AG10803 (cell line): ENCODE results near the gene ARHGAP9.

Experiments
- DNase-seq: peaks from one replicate; pipeline ENCODE4 v3.0.0; 2010; ENCODE audit warnings: low read depth
- H3K4me3 ChIP-seq: 2 replicates; pipeline ENCODE4 v1.5.1; 2011; ENCODE audit warnings: mild to moderate bottlenecking, low read length, control low read depth
- TF ChIP-seq, protein P1 (sequence below): conservative IDR thresholded peaks from 2 replicates; pipeline ENCODE4 v1.5.1; 2011; ENCODE audit warnings: mild to moderate bottlenecking, low read length, control low read depth, inconsistent platforms

Gene ARHGAP9

GRCh38 chr12:57487597-57488401 lies 8.1 kb upstream of the ARHGAP9 start, which contains the start of gene MARS1:
TSS of gene MARS1 (plus strand) at chr12:57488068. CDS start at chr12:57488091, 23 bp downstream.
- peak; percentile 96 for DNase-seq
- H3K4me3 ChIP-seq: peak within 1 kb of the TSS; percentile 67
- TF ChIP-seq, protein P1, sequence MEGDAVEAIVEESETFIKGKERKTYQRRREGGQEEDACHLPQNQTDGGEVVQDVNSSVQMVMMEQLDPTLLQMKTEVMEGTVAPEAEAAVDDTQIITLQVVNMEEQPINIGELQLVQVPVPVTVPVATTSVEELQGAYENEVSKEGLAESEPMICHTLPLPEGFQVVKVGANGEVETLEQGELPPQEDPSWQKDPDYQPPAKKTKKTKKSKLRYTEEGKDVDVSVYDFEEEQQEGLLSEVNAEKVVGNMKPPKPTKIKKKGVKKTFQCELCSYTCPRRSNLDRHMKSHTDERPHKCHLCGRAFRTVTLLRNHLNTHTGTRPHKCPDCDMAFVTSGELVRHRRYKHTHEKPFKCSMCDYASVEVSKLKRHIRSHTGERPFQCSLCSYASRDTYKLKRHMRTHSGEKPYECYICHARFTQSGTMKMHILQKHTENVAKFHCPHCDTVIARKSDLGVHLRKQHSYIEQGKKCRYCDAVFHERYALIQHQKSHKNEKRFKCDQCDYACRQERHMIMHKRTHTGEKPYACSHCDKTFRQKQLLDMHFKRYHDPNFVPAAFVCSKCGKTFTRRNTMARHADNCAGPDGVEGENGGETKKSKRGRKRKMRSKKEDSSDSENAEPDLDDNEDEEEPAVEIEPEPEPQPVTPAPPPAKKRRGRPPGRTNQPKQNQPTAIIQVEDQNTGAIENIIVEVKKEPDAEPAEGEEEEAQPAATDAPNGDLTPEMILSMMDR: no peak

- DNase-seq: no peak
- no peak overlapping the region for H3K4me3 ChIP-seq
- TF ChIP-seq, protein P1: no peak
Measured at GRCh38 chr12:57487055-57487596, 7.5 kb upstream of the ARHGAP9 start.

GRCh38 chr12:57485695-57486094 lies 6.0 kb upstream of the ARHGAP9 start:
- TF ChIP-seq, protein P1: no peak
- no peak overlapping the region for H3K4me3 ChIP-seq
- no peak for DNase-seq

GRCh38 chr12:57483466-57483865 lies 3.8 kb upstream of the ARHGAP9 start:
- TF ChIP-seq, protein P1: no peak
- H3K4me3 ChIP-seq: no peak overlapping the region
- peak; percentile 84 for DNase-seq

DNA sequence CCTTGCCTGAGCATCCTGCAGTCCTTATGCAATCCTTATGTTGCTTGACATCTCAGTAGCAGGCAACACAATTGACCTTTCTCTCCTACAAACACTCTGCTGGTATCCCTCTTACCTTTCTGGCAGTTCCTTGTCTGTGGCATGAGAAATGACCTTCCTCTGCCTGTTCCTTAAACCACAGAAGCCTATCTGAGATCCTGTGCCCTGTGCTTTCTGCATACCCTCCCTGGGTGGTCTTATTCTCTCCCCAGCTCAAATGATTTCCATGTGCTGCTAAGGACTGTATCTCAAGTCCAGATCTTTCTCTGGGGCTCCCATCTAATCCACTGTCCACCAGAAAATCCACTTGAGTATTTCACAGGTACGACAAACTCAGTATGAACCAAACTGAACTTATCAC lies 2.0 kb upstream of the ARHGAP9 start:
- no peak for DNase-seq
- H3K4me3 ChIP-seq: no peak overlapping the region
- TF ChIP-seq, protein P1: no peak

DNA sequence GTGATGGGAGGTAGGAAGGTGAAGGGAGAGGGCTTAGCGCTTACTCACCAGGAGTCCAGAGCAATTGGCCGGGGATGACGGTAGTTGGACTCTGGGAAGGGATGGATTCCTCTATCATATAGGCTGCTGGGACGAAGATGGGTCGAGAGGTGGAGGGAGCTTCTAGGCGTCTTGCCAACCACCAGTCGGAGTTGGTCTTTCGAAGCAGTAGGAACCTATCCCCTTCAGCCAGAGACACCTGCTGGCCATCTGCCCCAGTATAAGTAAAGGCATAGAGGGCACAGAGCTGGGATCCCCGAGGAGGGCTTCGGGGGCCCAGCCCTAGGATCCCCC lies 657 bp downstream of the ARHGAP9 start:
- TF ChIP-seq, protein P1: no peak
- H3K4me3 ChIP-seq: no peak overlapping the region
- DNase-seq: no peak
